ENCODE measurements around the gene C1QL1. TPM values are rescaled to one million over a fixed set of nuclear protein-coding genes. Genes with fewer than 3 reads are reported as not detected.

Gene C1QL1
- total and polyA plus RNA-seq, 2 of the 13 experiments (the other 11 are each of a cell fraction or from before 2014, with no cell fraction given): 0.11 TPM

- TF ChIP-seq ZNF33B (CRISPR knock-in tag; IDR thresholded peaks at IDR 0.05): no peak
- peak; percentile 89; the same call in 1 of the 2 replicates for TF ChIP-seq NFKB2 (CRISPR knock-in tag; IDR thresholded peaks at IDR 0.05; ENCODE audit: borderline replicate concordance)
- peak; percentile 69 for TF ChIP-seq SNAPC2 (CRISPR knock-in tag; IDR thresholded peaks at IDR 0.05)
- TF ChIP-seq ETV6 (CRISPR knock-in tag; conservative IDR thresholded peaks at IDR 0.05): no peak
- TF ChIP-seq ZNF574 (CRISPR knock-in tag; IDR thresholded peaks at IDR 0.05): peak; percentile 84
- peak; percentile 66; the same call in 1 of the 2 replicates for TF ChIP-seq ZNF800 (CRISPR knock-in tag; IDR thresholded peaks at IDR 0.05)
- no peak for TF ChIP-seq ZFP62 (CRISPR knock-in tag; IDR thresholded peaks at IDR 0.05)
- no peak for TF ChIP-seq ZNF569 (CRISPR knock-in tag; IDR thresholded peaks at IDR 0.05; ENCODE audit: borderline replicate concordance)
- TF ChIP-seq ZNF607 (CRISPR knock-in tag; IDR thresholded peaks at IDR 0.05; ENCODE audit: borderline replicate concordance): peak; percentile 87
- TF ChIP-seq ZBTB37 (CRISPR knock-in tag; IDR thresholded peaks at IDR 0.05): 0 out of 2 replicates have a peak, but pooled peaks have one; percentile 2
- TF ChIP-seq ZNF253 (CRISPR knock-in tag; IDR thresholded peaks at IDR 0.05; ENCODE audit: borderline replicate concordance): peak; percentile 54; the same call in 1 of the 2 replicates
- no peak; the same call in none of the 2 replicates for TF ChIP-seq SAFB2 (CRISPR knock-in tag; IDR thresholded peaks at IDR 0.05; ENCODE audit: borderline replicate concordance, low read depth)
- TF ChIP-seq FOSL2 (CRISPR knock-in tag; IDR thresholded peaks at IDR 0.05): peak; percentile 51; the same call in 1 of the 2 replicates
- TF ChIP-seq ZNF788 (CRISPR knock-in tag; IDR thresholded peaks at IDR 0.05; ENCODE audit: borderline replicate concordance): peak; percentile 26
- no peak for TF ChIP-seq SRSF1 (optimal IDR thresholded peaks at IDR 0.05; ENCODE audit: low read depth, low read length)
- no peak for TF ChIP-seq ZNF24 (IDR thresholded peaks at IDR 0.05)
- TF ChIP-seq MBNL3 (CRISPR knock-in tag; conservative IDR thresholded peaks at IDR 0.05): no peak
- no peak for TF ChIP-seq PHF5A (CRISPR knock-in tag; IDR thresholded peaks at IDR 0.05; ENCODE audit: low read depth, unreplicated experiment)
- peak; percentile 39; the same call in 1 of the 2 replicates for TF ChIP-seq SPEN (CRISPR knock-in tag; IDR thresholded peaks at IDR 0.05; ENCODE audit: low read depth)
- no peak for TF ChIP-seq ZNF180 (CRISPR knock-in tag; IDR thresholded peaks at IDR 0.05; ENCODE audit: borderline replicate concordance, low read depth)
- TF ChIP-seq NR2F1 (CRISPR knock-in tag; IDR thresholded peaks at IDR 0.05): no peak
- TF ChIP-seq ZMAT3 (CRISPR knock-in tag; conservative IDR thresholded peaks at IDR 0.05): no peak; the same call in none of the 2 replicates
- no peak for TF ChIP-seq NCOA2 (CRISPR knock-in tag; IDR thresholded peaks at IDR 0.05)
Measured at GRCh38 chr17:44947461-44948314, 20.4 kb downstream of the C1QL1 start, which contains the start of gene KIF18B (continued).

Data from HepG2 (cell line).